ENCODE results near the gene EPHA10.

Gene EPHA10

GRCh38 chr1:37671261-37671660 lies 93.7 kb downstream of the EPHA10 start:
- DNase-seq: no peak

GRCh38 chr1:37670133-37670532 lies 94.8 kb downstream of the EPHA10 start:
- DNase-seq: no peak

- DNase-seq: no peak
Observed at GRCh38 chr1:37667023-37667671, 97.8 kb downstream of the EPHA10 start.

GRCh38 chr1:37666241-37666867 lies 98.6 kb downstream of the EPHA10 start:
- no peak for DNase-seq

Measured in fibroblast of skin of abdomen (primary cell).